NT2/D1 (cell line): Measurements from ENCODE around the gene MICALL2.

ENCODE experiments used
- DNase-seq: peaks from one replicate; pipeline ENCODE4 v3.0.0-alpha.2; 2011; ENCODE audit warnings: low read depth, low spot score
- H3K27me3 ChIP-seq: 2 replicates; pipeline ENCODE4 v1.6.0; 2011; ENCODE audit warnings: mild to moderate bottlenecking; ENCODE audit not compliant: insufficient read length, insufficient read depth
- H3K36me3 ChIP-seq: 2 replicates; pipeline ENCODE4 v1.6.1; 2011; ENCODE audit warnings: mild to moderate bottlenecking, low read length, mixed read lengths; ENCODE audit not compliant: insufficient read depth, insufficient read length
- H3K4me1 ChIP-seq: 2 replicates; pipeline ENCODE4 v1.5.1; 2011; ENCODE audit not compliant: insufficient read depth, insufficient read length
- H3K4me3 ChIP-seq: 2 replicates; pipeline ENCODE4 v1.5.1; 2011; ENCODE audit warnings: low read depth; ENCODE audit not compliant: insufficient read length
- H3K9ac ChIP-seq: 2 replicates; pipeline ENCODE4 v1.6.0; 2011; ENCODE audit warnings: low read depth; ENCODE audit not compliant: insufficient read length
- H3K9me3 ChIP-seq: 2 replicates; pipeline ENCODE4 v1.5.1; 2011; ENCODE audit warnings: mild to moderate bottlenecking, low read length; ENCODE audit not compliant: insufficient read depth
- SUZ12 ChIP-seq: IDR thresholded peaks from 2 replicates; pipeline ENCODE4 v1.6.1; 2011; ENCODE audit not compliant: insufficient read length, insufficient read depth; ENCODE audit errors: extremely low read depth
- YY1 ChIP-seq: IDR thresholded peaks from 2 replicates; pipeline ENCODE4 v1.6.1; 2011; ENCODE audit not compliant: insufficient read length, insufficient read depth
- ZNF274 ChIP-seq: IDR thresholded peaks from 2 replicates; pipeline ENCODE4 v1.6.1; 2011; ENCODE audit warnings: mild to moderate bottlenecking, low read depth, low read length

MICALL2 gene

GRCh38 chr7:1483536-1484505 is 24.6 kb upstream of the MICALL2 start:
- Histone ChIP-seq H3K36me3 (peaks cover 95% of the 10 kb centered on the region), H3K9me3 (no peaks in the 10 kb centered on the region), H3K9ac (no peak overlapping the region), H3K4me3 (no peak overlapping the region), H3K27me3 (no peaks in the 10 kb centered on the region), H3K4me1 (peaks cover 3% of the 10 kb centered on the region)
- no peak for DNase-seq
- TF ChIP-seq ZNF274 = no peak

- Histone ChIP-seq H3K4me1 (peaks cover 3% of the 10 kb centered on the region), H3K9me3 (no peaks in the 10 kb centered on the region), H3K36me3 (peaks cover 95% of the 10 kb centered on the region), H3K27me3 (no peaks in the 10 kb centered on the region), H3K9ac (no peak overlapping the region), H3K4me3 (no peak overlapping the region)
- no peak for DNase-seq
- TF ChIP-seq ZNF274 = no peak
- TF ChIP-seq YY1 = no peak
- TF ChIP-seq SUZ12 = no peak
Observed at GRCh38 chr7:1483079-1483478, 23.8 kb upstream of the MICALL2 start.

- no peaks in the 10 kb centered on the region for H3K27me3 ChIP-seq
- no peak overlapping the region for H3K4me3 ChIP-seq
- H3K9ac ChIP-seq = no peak overlapping the region
- H3K4me1 ChIP-seq = peaks cover 3% of the 10 kb centered on the region
- TF ChIP-seq YY1 (no peak), SUZ12 (no peak), ZNF274 (no peak)
- no peak for DNase-seq
- H3K36me3 ChIP-seq = peaks cover 96% of the 10 kb centered on the region
- no peaks in the 10 kb centered on the region for H3K9me3 ChIP-seq
Observed at GRCh38 chr7:1481300-1481699, 22.0 kb upstream of the MICALL2 start.

GRCh38 chr7:1480670-1481069 is 21.4 kb upstream of the MICALL2 start:
- Histone ChIP-seq H3K9me3 (no peaks in the 10 kb centered on the region), H3K4me1 (peaks cover 3% of the 10 kb centered on the region), H3K27me3 (no peaks in the 10 kb centered on the region), H3K36me3 (peaks cover 98% of the 10 kb centered on the region), H3K9ac (no peak overlapping the region), H3K4me3 (no peak overlapping the region)
- TF ChIP-seq SUZ12 (no peak), YY1 (no peak), ZNF274 (no peak)
- DNase-seq = no peak

GRCh38 chr7:1479287-1479686 is 20.0 kb upstream of the MICALL2 start:
- no peak for DNase-seq
- Histone ChIP-seq H3K36me3 (peaks cover 100% of the 10 kb centered on the region), H3K4me1 (peaks cover 4% of the 10 kb centered on the region), H3K27me3 (no peaks in the 10 kb centered on the region), H3K4me3 (no peak overlapping the region), H3K9ac (no peak overlapping the region), H3K9me3 (no peaks in the 10 kb centered on the region)
- TF ChIP-seq SUZ12 (no peak), ZNF274 (no peak), YY1 (no peak)

- no peak for DNase-seq
- Histone ChIP-seq H3K27me3 (no peaks in the 10 kb centered on the region), H3K9me3 (no peaks in the 10 kb centered on the region), H3K36me3 (peaks cover 99% of the 10 kb centered on the region), H3K9ac (no peak overlapping the region), H3K4me3 (no peak overlapping the region), H3K4me1 (peaks cover 6% of the 10 kb centered on the region)
- TF ChIP-seq SUZ12 (no peak), ZNF274 (no peak), YY1 (no peak)
Observed at GRCh38 chr7:1478480-1478879, 19.2 kb upstream of the MICALL2 start.

GRCh38 chr7:1476859-1477258 is 17.6 kb upstream of the MICALL2 start:
- H3K27me3 ChIP-seq = no peaks in the 10 kb centered on the region
- peaks cover 6% of the 10 kb centered on the region for H3K4me1 ChIP-seq
- no peaks in the 10 kb centered on the region for H3K9me3 ChIP-seq
- TF ChIP-seq SUZ12 = no peak
- TF ChIP-seq YY1 = no peak
- TF ChIP-seq ZNF274 = no peak
- no peak overlapping the region for H3K4me3 ChIP-seq
- peaks cover 99% of the 10 kb centered on the region for H3K36me3 ChIP-seq
- no peak overlapping the region for H3K9ac ChIP-seq
- no peak for DNase-seq
